BJ (cell line): ENCODE measurements around the gene ZNF521. TPM values are rescaled to one million over a fixed set of nuclear protein-coding genes. Genes with fewer than 3 reads are reported as not detected.

ENCODE experiments used
- CTCF ChIA-PET: fragments of 350-600 bp; formaldehyde crosslinking; extraction: SDS; loops from one replicate; lab custom pipeline; 2021; ENCODE audit warnings: antibody characterized with exemption, inconsistent platforms; lab: Yijun Ruan, JAX
- POLR2A ChIA-PET: fragments of 300-600 bp; sonication (Branson Sonifier 250); formaldehyde crosslinking; extraction: SDS; loops from one replicate; lab custom pipeline; 2021; ENCODE audit warnings: antibody characterized with exemption; lab: Charles Lee
- DNase-seq: peaks from one replicate; pipeline ENCODE4 v3.0.0-alpha.2; 2011; ENCODE audit warnings: low read depth
- H3K27me3 ChIP-seq: 2 replicates; pipeline ENCODE4 v1.6.0; 2011; ENCODE audit warnings: low read length; ENCODE audit not compliant: control insufficient read depth, insufficient read depth
- H3K36me3 ChIP-seq: 2 replicates; pipeline ENCODE4 v1.5.1; 2011; ENCODE audit warnings: low read length; ENCODE audit not compliant: control insufficient read depth, insufficient read depth
- H3K4me3 ChIP-seq: 2 replicates; pipeline ENCODE4 v1.5.1; 2011; ENCODE audit warnings: low read depth, mild to moderate bottlenecking, control low read depth, low read length
- polyA plus RNA-seq: library from polyadenylated mRNA; depleted of rRNA; stranded (reverse); fragments of >200 nt; gene quantifications from 2 replicates; pipeline ENCODE4 v1.2.3, GENCODE V29; 2011
- TF ChIP-seq, protein P1 (sequence below): IDR thresholded peaks from 2 replicates; pipeline ENCODE4 v1.5.1; 2011; ENCODE audit warnings: low read depth, mild to moderate bottlenecking, control low read depth, inconsistent platforms, low read length, moderate library complexity; ENCODE audit not compliant: insufficient read depth

ZNF521 gene
- polyA plus RNA-seq, 1 experiment = 29.3 TPM

DNA sequence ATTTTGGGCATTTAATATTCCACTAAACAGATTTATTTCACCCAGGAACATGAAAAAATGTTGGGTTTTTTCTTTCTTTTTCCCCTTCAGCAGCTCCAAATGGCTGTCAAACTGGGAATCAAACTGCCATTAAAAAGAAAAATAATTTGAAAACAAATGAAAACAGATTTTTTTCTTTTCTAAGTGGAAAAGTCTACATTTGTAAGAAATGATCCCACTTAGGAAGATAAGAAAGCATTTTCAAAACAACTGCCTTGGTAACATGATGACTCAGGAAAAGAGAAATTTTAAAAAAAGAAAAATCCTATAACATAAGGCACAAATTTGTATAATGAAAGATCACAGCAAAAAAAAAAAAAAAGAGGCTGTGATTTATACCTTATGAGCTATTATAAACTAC, 20.0 kb downstream of the ZNF521 start:
- TF ChIP-seq, protein P1, sequence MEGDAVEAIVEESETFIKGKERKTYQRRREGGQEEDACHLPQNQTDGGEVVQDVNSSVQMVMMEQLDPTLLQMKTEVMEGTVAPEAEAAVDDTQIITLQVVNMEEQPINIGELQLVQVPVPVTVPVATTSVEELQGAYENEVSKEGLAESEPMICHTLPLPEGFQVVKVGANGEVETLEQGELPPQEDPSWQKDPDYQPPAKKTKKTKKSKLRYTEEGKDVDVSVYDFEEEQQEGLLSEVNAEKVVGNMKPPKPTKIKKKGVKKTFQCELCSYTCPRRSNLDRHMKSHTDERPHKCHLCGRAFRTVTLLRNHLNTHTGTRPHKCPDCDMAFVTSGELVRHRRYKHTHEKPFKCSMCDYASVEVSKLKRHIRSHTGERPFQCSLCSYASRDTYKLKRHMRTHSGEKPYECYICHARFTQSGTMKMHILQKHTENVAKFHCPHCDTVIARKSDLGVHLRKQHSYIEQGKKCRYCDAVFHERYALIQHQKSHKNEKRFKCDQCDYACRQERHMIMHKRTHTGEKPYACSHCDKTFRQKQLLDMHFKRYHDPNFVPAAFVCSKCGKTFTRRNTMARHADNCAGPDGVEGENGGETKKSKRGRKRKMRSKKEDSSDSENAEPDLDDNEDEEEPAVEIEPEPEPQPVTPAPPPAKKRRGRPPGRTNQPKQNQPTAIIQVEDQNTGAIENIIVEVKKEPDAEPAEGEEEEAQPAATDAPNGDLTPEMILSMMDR = no peak
- POLR2A ChIA-PET = no interaction called here
- Histone ChIP-seq H3K27me3 (no peaks in the 10 kb centered on the region), H3K4me3 (no peak overlapping the region), H3K36me3 (no peaks in the 10 kb centered on the region)
- CTCF ChIA-PET = interaction anchor here (0.7 kb wide), 1 partner anchor 8 kb away, joined by 6 read pairs; no protein-coding TSS in a partner anchor
- no peak for DNase-seq

DNA sequence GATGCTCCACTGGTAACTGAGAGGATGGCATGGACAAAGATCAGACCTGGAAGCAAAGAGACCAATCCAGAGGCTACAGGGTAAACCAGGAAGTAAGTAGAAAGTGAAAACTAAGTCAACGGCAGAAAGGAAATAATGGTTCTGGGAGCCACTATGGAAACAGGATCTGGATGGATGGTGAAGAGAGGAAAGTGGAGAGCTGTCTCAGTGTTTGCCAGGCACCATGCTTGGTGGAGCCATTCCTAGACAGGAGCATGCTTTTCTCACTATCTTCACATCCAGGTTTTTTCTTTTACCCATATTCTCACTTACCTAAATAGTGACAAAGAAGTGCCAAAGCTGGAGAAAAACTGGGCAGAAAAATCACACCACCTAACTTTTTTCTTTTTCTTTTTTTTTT, 22.2 kb downstream of the ZNF521 start:
- Histone ChIP-seq H3K4me3 (no peak overlapping the region), H3K27me3 (no peaks in the 10 kb centered on the region), H3K36me3 (no peaks in the 10 kb centered on the region)
- TF ChIP-seq, protein P1 = no peak
- CTCF ChIA-PET = interaction anchor here (0.6 kb wide), 1 partner anchor 445 kb away, joined by 3 read pairs; no protein-coding TSS in a partner anchor
- POLR2A ChIA-PET = no interaction called here
- no peak for DNase-seq

DNA sequence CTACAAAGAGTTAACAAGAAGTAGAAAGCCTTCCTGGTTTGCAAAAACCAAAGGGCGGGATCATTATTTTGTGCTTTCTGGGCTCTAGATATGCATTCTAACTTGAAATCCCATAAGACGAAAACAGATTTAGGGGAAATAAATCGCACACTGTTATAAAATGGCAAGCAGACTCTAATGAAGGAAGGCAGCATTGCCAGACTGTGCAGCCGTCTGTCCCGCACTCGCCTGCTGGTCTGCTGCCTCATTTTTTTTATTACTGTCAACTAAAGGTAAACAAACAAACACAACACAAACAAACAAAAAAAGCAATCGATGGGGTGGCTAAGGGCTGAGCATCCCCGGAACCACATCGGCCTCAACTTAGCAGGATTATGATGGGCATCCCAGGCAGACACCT, 24.4 kb downstream of the ZNF521 start:
- H3K27me3 ChIP-seq = no peaks in the 10 kb centered on the region
- no peaks in the 10 kb centered on the region for H3K36me3 ChIP-seq
- DNase-seq = no peak
- CTCF ChIA-PET = interaction anchor here (0.5 kb wide), 1 partner anchor 175 kb away, joined by 3 read pairs; no protein-coding TSS in a partner anchor
- no peak overlapping the region for H3K4me3 ChIP-seq
- TF ChIP-seq, protein P1 = no peak
- POLR2A ChIA-PET = no interaction called here

DNA sequence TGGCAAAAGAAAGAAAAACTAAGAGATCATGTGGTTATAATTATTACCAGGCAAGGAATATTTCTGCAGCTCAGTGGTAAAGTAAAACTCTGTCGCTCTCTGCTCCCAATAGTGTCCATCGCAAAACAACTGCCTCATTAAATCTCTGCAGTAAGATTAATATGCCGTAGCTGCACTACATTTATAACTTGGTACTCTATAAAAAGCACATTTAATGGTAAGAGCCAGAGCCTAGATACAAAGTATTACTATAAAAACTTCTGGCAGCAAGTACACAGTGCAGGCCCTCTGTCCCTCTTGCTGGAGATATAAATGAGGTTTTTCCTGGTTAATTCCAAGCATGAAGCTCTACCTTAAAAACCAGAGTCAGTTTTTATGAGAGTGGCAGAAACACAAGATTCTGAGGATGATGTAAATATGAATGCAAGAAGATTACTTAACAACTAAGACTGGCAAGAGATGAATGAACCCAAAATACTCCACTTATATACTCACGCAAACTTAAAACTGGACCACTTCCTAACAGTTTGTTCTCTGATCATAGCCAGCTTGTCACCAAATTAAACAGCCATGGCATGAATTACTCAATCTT, 25.5 kb downstream of the ZNF521 start:
- peak; percentile 81 for DNase-seq
- POLR2A ChIA-PET = interaction anchor here (0.7 kb wide), 1 partner anchor 12 kb away, joined by 3 read pairs; no protein-coding TSS in a partner anchor

DNA sequence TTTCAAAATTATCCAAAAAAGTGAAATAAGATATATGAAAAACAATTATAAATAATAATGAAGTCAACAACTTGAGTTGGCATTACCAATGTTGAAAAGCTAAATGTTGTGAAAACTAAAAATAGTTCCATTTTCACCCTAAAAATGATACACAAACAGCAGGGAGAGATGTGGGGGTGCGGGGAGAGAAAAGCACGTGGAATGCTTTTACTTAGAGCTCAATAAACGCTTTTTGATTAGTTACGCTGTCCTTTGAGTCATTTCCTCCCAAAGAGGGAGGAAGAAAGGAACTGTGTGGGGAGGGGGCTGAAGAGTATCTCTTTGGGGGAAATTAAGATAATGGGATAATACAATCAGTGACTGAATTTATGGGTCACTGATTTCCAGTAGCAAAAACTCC, 29.2 kb downstream of the ZNF521 start:
- H3K36me3 ChIP-seq = no peaks in the 10 kb centered on the region
- POLR2A ChIA-PET = no interaction called here
- H3K4me3 ChIP-seq = no peak overlapping the region
- CTCF ChIA-PET = no interaction called here
- TF ChIP-seq, protein P1 = no peak
- no peak for DNase-seq
- H3K27me3 ChIP-seq = no peaks in the 10 kb centered on the region

More for the DNA sequence above, 25.5 kb downstream of the ZNF521 start:
- no peak overlapping the region for H3K4me3 ChIP-seq
- H3K36me3 ChIP-seq = no peaks in the 10 kb centered on the region
- CTCF ChIA-PET = interaction anchor here (0.6 to 1.1 kb wide), 5 partner anchors 20 to 569 kb away, joined by 3 to 5 read pairs (median 3); no protein-coding TSS in a partner anchor
- TF ChIP-seq, protein P1 = no peak
- no peaks in the 10 kb centered on the region for H3K27me3 ChIP-seq
